ENCODE data around the gene FLT3. TPM values are rescaled to one million over a fixed set of nuclear protein-coding genes. Genes with fewer than 3 reads are reported as not detected.

Gene FLT3
- total RNA-seq, 1 donor from 2014 or later = not detected

- no peak for DNase-seq (ENCODE audit: extremely low read depth, low read depth, low spot score)
Measured at GRCh38 chr13:27963491-27963890, 136.9 kb downstream of the FLT3 start.

- DNase-seq (ENCODE audit: extremely low read depth, low read depth, low spot score) = no peak
Measured at GRCh38 chr13:27962982-27963381, 137.4 kb downstream of the FLT3 start.

- DNase-seq (ENCODE audit: extremely low read depth, low read depth, low spot score) = no peak
Measured at GRCh38 chr13:27962128-27962841, 138.1 kb downstream of the FLT3 start.

GRCh38 chr13:27961227-27962085 is 138.9 kb downstream of the FLT3 start:
- no peak for DNase-seq (ENCODE audit: extremely low read depth, low read depth, low spot score)

- no peak for DNase-seq (ENCODE audit: extremely low read depth, low read depth, low spot score)
Measured at GRCh38 chr13:27960362-27961226, 139.8 kb downstream of the FLT3 start.

- no peak for DNase-seq (ENCODE audit: extremely low read depth, low read depth, low spot score)
Measured at GRCh38 chr13:27959976-27960361, 140.4 kb downstream of the FLT3 start.

- DNase-seq (ENCODE audit: extremely low read depth, low read depth, low spot score) = no peak
Measured at GRCh38 chr13:27956576-27957300, 143.6 kb downstream of the FLT3 start.

- no peak for DNase-seq (ENCODE audit: extremely low read depth, low read depth, low spot score)
Measured at GRCh38 chr13:27955014-27955591, 145.3 kb downstream of the FLT3 start.

- no peak for DNase-seq (ENCODE audit: extremely low read depth, low read depth, low spot score)
Measured at GRCh38 chr13:27954406-27954851, 145.9 kb downstream of the FLT3 start.

- no peak for DNase-seq (ENCODE audit: extremely low read depth, low read depth, low spot score)
Measured at GRCh38 chr13:27953676-27954405, 146.5 kb downstream of the FLT3 start.

Other genes with a start within 250 kb of the FLT3 start
- not detected in 2 replicates for gene PDX1, start 180.6 kb downstream of the FLT3 start, total RNA-seq
- gene CDX2, start 131.3 kb downstream of the FLT3 start, total RNA-seq = not detected in 2 replicates
- gene URAD, start 111.9 kb downstream of the FLT3 start, total RNA-seq = not detected in 2 replicates
- 15.7 and 27.4 TPM in 2 replicates for gene PAN3, start 38.0 kb upstream of the FLT3 start, total RNA-seq